ENCODE data around the gene SHD. TPM values are rescaled to one million over a fixed set of nuclear protein-coding genes. Genes with fewer than 3 reads are reported as not detected.
A peak's percentile ranks its signal among the peaks of the same experiment; 100 is the strongest.

Gene SHD
- total RNA-seq, 1 donor from 2014 or later, result not detected

DNA sequence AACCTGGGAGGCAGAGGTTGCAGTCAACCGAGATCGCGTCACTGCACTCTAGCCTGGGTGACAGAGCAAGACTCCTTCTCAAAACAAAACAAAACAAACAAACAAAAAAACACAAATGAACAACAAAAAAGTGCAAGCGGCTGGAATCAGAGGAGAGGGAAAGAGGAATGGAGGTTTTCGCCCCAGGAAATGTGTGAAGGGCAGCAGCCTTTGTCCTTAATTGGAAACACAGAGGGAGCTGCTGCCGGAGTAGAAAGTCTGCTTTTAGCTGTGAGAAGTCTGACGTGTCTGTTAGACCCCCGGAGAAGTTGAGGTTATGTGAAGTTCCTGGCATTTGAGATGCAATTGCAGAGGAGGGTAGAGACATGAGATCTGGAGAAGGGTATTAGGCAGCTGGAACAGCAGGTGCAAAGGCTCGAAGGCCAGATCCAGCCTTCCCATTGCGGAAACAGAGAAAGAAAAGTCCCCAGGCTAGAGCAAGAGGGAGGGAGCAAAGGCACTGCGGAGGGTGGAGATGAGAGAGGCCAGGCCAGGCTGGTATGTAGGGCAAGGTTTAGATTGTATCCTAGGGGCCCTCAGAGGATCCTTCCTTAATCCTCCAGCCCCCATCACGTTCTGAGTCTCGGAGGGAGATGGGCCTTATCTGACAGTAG is 22.6 kb downstream of the SHD start:
- no peaks in the 10 kb centered on the region for H3K4me1 ChIP-seq
- no peaks in the 10 kb centered on the region for H3K9me3 ChIP-seq
- no peak for ATAC-seq
- TF ChIP-seq, protein P1, sequence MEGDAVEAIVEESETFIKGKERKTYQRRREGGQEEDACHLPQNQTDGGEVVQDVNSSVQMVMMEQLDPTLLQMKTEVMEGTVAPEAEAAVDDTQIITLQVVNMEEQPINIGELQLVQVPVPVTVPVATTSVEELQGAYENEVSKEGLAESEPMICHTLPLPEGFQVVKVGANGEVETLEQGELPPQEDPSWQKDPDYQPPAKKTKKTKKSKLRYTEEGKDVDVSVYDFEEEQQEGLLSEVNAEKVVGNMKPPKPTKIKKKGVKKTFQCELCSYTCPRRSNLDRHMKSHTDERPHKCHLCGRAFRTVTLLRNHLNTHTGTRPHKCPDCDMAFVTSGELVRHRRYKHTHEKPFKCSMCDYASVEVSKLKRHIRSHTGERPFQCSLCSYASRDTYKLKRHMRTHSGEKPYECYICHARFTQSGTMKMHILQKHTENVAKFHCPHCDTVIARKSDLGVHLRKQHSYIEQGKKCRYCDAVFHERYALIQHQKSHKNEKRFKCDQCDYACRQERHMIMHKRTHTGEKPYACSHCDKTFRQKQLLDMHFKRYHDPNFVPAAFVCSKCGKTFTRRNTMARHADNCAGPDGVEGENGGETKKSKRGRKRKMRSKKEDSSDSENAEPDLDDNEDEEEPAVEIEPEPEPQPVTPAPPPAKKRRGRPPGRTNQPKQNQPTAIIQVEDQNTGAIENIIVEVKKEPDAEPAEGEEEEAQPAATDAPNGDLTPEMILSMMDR (IDR thresholded peaks at IDR 0.05), result no peak
- intact Hi-C loops (cut with DNase I), result no loop called here
- DNase-seq, result no peak
- H3K36me3 ChIP-seq, result no peaks in the 10 kb centered on the region
- no peak overlapping the region for H3K4me3 ChIP-seq
- no peak overlapping the region for H3K27ac ChIP-seq
- H3K27me3 ChIP-seq, result peaks cover 14% of the 10 kb centered on the region

DNA sequence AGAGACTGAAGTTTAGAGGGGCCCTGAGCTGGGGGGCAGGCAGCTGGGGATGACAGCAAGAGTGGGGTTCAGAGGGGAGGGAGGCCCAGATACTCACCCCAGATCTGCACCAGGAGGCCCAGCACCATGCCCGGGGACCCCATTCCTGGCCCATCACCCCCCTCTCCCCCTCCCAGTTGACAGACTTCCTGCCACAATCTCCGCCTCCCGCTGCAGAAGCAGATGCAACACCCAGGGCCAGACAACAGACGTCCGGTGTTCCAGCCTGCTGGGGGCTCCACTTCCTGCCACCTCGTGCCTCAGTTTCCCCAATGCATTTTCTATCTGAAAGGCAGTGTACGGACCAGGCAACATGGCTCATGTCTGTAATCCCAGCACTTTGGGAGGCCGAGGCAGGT is 23.2 kb downstream of the SHD start, which contains the start of gene TMIGD2:
Gene TMIGD2, minus strand, starts transcription at position 147 of the 398 bp plus-strand sequence. Its CDS starts 4 bp downstream, at position 143.
- TF ChIP-seq, protein P1 (IDR thresholded peaks at IDR 0.05), result no peak
- peaks cover 14% of the 10 kb centered on the region for H3K27me3 ChIP-seq
- ATAC-seq (no peak), DNase-seq (no peak)
- H3K4me3 ChIP-seq, result no peak within 1 kb of the TSS
- intact Hi-C loops (cut with DNase I), result no loop called here
- H3K4me1 ChIP-seq, result no peaks in the 10 kb centered on the region
- H3K9me3 ChIP-seq, result no peaks in the 10 kb centered on the region
- no peaks in the 10 kb centered on the region for H3K36me3 ChIP-seq
- H3K27ac ChIP-seq, result no peak within 1 kb of the TSS

DNA sequence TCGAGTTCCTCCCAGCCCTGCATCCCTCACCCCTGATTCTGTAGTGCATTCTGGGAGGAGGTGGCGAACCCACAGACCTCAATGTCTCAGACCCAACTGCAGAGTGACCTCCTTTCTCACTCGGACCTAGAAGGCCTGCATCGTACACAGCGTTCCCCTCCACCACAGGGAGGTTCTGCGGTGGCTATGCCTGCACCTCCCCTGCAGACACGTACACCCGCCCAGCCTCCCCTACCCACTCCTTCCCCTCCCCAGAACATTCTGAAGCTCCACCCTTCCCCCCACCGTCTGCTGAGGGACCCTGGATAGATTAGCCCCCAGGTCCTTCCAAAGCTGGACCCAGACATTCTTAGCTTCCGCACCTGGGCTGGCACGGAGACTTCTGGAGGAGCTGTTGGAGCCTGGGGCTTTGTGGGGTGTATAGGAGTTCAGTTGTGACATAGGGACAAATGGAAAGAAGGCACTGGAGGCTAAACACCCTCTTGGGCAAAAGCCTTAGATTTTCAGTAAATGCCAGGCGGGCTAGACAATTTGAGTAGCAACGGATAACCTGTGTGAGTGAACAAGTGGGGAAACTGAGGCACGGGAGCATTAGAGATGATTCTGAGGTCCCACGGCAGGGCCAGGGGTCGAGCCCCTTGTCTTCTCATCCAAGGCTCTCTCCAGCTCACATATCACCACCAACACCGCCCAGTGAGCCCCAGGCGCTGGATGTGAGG is 24.9 kb downstream of the SHD start:
- peak; percentile 53 for ATAC-seq
- no peak overlapping the region for H3K4me3 ChIP-seq

DNA sequence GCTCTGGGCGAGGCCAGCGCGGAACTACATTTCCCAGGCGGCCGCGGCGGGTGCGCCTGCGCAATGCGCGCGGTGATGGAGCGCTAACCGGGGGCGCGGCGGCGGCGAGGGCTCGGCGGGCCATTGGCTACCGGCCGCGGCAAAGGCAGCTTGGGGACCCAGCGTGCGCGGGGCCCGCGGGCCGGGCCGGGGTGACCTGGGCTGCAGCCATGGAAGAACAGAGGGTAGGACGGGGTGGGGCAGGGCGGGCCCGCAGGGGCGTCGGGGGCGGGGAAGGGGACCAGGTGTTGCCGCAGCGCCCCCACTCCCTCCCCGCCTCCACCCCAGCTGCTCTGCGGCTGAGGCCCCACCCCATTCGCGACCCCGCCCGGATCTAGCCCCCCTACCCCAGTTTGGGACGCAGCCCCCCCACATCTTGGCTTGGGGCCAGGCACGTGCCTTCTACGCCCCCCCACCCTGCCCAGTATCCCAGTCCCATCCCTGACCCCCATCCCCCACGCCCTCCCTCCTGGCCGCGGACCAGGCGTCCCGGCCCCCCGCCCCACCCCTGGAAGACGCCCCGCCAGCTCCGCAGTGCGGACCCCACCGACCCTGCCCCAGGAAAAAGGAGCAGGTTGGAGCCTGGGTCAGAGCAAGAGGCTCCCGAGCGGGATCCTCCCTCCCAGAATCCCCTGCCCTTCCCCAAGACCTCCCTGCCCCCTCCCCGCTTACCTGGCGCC is 25.6 kb downstream of the SHD start, which contains the start of gene FSD1:
Gene FSD1, plus strand, starts transcription at position 61 of the 719 bp plus-strand sequence. Its CDS starts 149 bp downstream, at position 210.
- Histone ChIP-seq H3K36me3 (no peaks in the 10 kb centered on the region), H3K9me3 (no peaks in the 10 kb centered on the region), H3K27me3 (peaks cover 14% of the 10 kb centered on the region), H3K4me3 (no peak within 1 kb of the TSS), H3K27ac (no peak within 1 kb of the TSS), H3K4me1 (no peaks in the 10 kb centered on the region)
- no peak for DNase-seq
- intact Hi-C loops (cut with DNase I), result no loop called here
- ATAC-seq, result peak; percentile 40
- TF ChIP-seq, protein P1 (IDR thresholded peaks at IDR 0.05), result no peak

More for the DNA sequence above, 24.9 kb downstream of the SHD start:
- H3K27ac ChIP-seq, result no peak overlapping the region
- intact Hi-C loops (cut with DNase I), result no loop called here
- H3K4me1 ChIP-seq, result no peaks in the 10 kb centered on the region
- peaks cover 14% of the 10 kb centered on the region for H3K27me3 ChIP-seq
- no peak for DNase-seq
- no peaks in the 10 kb centered on the region for H3K36me3 ChIP-seq
- TF ChIP-seq, protein P1 (IDR thresholded peaks at IDR 0.05), result no peak
- no peaks in the 10 kb centered on the region for H3K9me3 ChIP-seq

DNA sequence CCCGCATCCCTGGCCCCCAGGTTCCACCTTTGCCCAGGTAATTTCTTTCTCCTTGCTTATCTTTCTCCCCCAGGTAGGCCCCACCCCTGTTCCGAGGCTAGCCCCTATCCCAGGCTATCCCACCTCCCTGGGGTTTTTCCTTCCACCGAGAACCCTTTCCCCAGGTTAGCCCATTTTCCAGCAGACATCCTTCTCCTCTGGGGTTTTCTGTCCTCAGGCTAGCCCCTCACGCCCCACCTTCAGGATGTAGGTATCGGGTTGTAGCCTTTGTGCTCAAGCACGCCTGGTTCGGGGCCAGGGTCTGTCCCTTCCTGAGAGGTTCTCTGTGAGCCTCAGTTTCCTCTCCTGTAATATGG is 26.2 kb downstream of the SHD start:
- peaks cover 14% of the 10 kb centered on the region for H3K27me3 ChIP-seq
- no peaks in the 10 kb centered on the region for H3K9me3 ChIP-seq
- intact Hi-C loops (cut with DNase I), result no loop called here
- H3K4me3 ChIP-seq, result no peak overlapping the region
- TF ChIP-seq, protein P1 (IDR thresholded peaks at IDR 0.05), result no peak
- H3K27ac ChIP-seq, result no peak overlapping the region
- H3K4me1 ChIP-seq, result no peaks in the 10 kb centered on the region
- ATAC-seq, result no peak
- H3K36me3 ChIP-seq, result no peaks in the 10 kb centered on the region
- no peak for DNase-seq

Data from upper lobe of right lung (tissue), 1 donor.